VCaP (cell line): Measurements from ENCODE around the gene NEXN.

Experiments used
- H3K27ac ChIP-seq: fragments of 450-650 bp; 2 replicates; pipeline ENCODE4 v1.5.1; 2017
- TF ChIP-seq, protein P1 (sequence below): fragments of 450-650 bp; conservative IDR thresholded peaks from 2 replicates; pipeline ENCODE4 v1.5.1; 2017; ENCODE audit warnings: mild to moderate bottlenecking, moderate library complexity

NEXN gene

DNA sequence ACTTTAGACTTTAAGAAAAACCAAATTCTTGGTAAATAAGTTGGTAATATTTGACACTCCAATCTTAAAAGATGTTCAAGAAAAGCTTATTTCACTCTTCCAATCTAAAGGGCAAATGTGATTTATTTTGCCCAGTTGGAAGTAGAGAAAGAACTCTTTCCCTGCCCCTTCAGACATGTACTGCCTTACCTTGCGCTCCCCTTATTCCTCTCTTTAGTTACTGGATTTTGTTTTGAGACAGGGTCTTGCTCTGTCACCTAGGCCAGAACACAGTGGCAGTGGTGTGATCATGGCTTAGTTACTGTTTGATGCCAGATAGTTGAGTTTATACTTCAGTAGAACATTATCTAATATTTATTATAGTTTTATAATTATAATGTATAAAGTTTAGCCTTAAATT lies 62.9 kb downstream of the NEXN start:
- TF ChIP-seq, protein P1, sequence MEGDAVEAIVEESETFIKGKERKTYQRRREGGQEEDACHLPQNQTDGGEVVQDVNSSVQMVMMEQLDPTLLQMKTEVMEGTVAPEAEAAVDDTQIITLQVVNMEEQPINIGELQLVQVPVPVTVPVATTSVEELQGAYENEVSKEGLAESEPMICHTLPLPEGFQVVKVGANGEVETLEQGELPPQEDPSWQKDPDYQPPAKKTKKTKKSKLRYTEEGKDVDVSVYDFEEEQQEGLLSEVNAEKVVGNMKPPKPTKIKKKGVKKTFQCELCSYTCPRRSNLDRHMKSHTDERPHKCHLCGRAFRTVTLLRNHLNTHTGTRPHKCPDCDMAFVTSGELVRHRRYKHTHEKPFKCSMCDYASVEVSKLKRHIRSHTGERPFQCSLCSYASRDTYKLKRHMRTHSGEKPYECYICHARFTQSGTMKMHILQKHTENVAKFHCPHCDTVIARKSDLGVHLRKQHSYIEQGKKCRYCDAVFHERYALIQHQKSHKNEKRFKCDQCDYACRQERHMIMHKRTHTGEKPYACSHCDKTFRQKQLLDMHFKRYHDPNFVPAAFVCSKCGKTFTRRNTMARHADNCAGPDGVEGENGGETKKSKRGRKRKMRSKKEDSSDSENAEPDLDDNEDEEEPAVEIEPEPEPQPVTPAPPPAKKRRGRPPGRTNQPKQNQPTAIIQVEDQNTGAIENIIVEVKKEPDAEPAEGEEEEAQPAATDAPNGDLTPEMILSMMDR = no peak
- no peak overlapping the region for H3K27ac ChIP-seq

DNA sequence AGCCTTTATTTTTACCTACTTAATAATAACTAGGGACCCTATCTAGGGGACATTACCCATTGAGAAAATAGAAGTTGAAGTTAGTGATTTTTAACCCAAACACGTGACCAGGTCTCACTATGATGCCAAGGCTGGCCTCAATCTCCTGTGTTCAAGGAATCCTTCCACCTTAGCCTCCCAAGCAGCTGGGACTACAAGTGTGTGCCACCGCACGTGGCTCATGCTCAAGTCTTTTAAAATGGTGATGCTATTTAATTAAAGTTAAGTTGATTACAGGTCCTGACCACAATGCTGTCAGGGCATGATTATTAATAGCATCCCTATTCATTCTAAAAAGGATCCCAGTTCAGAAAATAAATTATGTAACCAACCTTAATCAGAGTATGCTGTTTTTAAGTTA lies 65.5 kb downstream of the NEXN start:
- H3K27ac ChIP-seq = no peak overlapping the region
- TF ChIP-seq, protein P1 = no peak

DNA sequence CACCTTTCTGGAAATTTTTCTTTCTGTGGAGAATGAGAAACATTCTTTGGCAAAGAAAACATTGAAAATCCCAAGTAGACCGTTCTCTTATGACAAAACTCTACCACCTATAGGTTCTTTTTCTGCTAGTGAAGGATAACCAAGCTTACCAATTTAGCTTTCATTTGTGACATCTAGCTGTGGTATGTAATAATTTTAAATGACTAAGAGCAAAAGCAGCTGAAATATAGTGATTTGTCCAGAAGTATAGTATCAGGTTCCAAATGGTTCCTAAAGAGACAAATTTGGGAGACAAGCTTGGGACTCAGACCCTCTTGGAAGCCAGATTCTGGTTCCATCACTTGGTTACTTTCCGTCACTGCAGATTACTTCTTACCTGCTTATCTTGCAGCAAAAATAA lies 66.1 kb downstream of the NEXN start:
- TF ChIP-seq, protein P1 = no peak
- no peak overlapping the region for H3K27ac ChIP-seq

DNA sequence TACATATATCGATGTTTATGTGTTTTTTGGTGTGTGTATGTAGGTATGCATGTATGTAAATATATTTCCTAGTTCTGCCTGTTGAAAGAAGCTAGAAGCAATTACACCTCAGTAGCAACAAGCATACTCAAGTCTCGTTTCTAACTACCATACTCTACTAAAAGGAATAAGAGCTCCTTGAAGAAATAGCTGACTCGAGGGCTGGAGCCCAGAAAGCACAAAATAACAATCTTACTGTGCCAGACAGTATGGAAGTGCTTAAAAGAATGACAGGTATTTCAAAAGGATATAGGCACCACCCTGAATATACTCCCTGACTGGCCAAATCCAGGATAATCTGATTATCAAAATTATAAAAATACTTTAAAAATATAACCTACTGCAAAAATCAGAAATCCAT lies 67.3 kb downstream of the NEXN start:
- no peak overlapping the region for H3K27ac ChIP-seq
- TF ChIP-seq, protein P1 = no peak

DNA sequence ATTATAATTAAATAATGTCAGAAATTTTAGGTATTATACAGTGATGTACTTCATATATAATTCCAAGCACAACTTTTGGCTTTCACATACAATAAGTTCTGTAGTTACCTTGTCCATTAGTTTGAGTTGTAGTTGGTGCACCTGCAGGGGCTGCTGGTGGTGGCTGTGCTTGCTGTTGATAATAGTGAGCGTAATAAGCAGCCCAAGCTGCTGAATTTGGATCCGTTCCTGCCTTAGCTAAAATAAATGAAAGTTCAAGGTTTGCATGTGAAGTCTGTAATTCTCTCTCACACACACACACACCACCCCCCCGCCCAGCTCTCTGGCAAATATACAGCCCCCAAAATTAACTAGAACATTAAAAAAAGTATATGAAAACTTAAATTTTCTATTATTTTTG lies 68.0 kb downstream of the NEXN start:
- TF ChIP-seq, protein P1 = no peak
- no peak overlapping the region for H3K27ac ChIP-seq

DNA sequence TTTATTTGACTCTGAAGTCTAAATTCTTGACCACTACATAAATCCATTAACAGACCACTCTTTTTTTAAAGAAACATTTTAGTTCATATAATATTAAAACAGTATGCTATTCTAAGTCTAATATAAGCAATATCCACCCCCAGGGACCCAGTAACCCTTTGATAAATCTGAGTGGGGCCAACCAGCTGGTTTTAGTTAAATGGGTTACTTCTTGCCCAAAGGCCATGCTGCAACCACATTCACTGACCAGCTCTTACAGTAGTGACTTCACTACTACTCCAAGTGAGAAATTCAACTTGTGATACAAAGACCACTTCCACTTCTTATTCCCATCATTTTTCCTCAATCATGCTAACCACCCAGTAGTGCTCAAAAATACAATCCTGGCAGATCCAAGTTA lies 70.0 kb downstream of the NEXN start:
- no peak overlapping the region for H3K27ac ChIP-seq
- TF ChIP-seq, protein P1 = no peak

DNA sequence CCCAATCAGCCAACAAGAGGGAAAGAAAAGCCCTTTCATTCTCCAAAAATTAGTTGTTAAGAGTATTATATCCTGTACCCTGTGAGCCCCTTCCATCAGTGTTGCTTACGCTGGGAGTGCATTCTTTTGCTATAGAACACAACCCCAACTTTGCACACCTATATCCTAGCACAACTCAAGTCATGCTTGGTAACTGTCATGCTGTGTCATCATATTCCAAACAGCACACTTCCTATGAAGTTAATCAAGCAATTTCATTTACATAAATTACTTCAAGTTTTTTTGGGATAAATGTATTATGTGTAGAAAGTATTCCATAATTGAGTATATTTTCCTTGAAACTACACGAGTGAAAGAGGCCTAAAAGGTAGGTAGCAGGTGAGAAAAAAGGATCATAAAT lies 70.4 kb downstream of the NEXN start:
- TF ChIP-seq, protein P1 = no peak
- no peak overlapping the region for H3K27ac ChIP-seq

DNA sequence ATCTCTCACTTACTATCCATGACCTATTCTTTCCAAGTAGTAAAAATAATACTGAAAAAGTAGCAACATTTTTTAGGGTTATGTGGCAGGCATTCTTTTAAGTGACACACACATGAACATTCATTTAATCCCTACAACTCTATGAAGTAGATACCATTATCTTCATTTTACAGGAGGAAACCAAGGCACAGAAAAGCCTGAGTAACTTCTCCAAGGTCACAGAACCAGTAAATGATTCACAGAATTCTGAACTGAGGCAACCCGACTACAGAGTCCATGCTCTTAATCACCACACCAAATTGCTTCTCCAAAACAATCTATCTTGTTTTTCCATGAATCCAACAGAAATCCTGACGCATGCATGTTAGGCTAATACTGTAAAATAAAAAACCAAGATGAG lies 73.0 kb downstream of the NEXN start:
- TF ChIP-seq, protein P1 = no peak

More for the DNA sequence above, 73.0 kb downstream of the NEXN start:
- no peak overlapping the region for H3K27ac ChIP-seq
